HEK293T (cell line): ENCODE results near the gene GPBP1L1.

Source experiments
- BHLHE40 ChIP-seq: fragments of 450-650 bp; IDR thresholded peaks from 2 replicates; pipeline ENCODE4 v1.6.1; 2016; ENCODE audit warnings: mild to moderate bottlenecking, moderate library complexity, borderline replicate concordance
- ELF4 ChIP-seq: fragments of 450-650 bp; IDR thresholded peaks from 2 replicates; pipeline ENCODE4 v1.6.1; 2017; ENCODE audit warnings: antibody characterized with exemption
- FOXM1 ChIP-seq: fragments of 450-650 bp; IDR thresholded peaks from 2 replicates; pipeline ENCODE4 v1.6.1; 2017; ENCODE audit warnings: mild to moderate bottlenecking, borderline replicate concordance
- HDGF ChIP-seq: fragments of 450-650 bp; IDR thresholded peaks from 2 replicates; pipeline ENCODE4 v1.6.1; 2017; ENCODE audit warnings: antibody characterized with exemption, borderline replicate concordance

- TF ChIP-seq FOXM1 (no peak), ELF4 (no peak), BHLHE40 (no peak), HDGF (no peak)
Observed at GRCh38 chr1:45667321-45668111, 18.8 kb downstream of the GPBP1L1 start.
